ENCODE results near the gene SENP5. TPM values are rescaled to one million over a fixed set of nuclear protein-coding genes. Genes with fewer than 3 reads are reported as not detected.

SENP5 gene
- total and polyA plus RNA-seq, 2 of the 8 experiments (the other 6 are each of a cell fraction or from before 2014, with no cell fraction given): 6.7 to 27.3 TPM

DNA sequence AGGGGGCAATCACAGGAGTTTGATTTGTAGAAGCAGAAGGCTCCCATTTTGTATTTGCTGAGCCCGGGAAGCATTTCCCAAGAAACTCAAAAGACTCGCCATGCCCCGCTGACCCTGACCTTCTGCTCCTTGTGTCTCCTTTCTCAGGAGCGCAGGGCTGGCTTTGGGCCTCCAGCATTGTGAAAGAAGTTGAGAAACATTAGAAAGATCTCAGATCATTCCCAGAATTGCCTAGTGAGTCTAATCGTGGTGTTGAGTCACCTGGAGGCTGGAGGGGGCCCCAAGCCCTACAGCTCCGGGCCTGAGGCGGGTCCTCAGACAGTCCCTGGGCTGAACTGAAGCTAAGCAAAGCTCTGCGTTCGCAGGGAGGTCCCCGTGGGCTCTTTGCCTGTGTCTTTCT is 111.8 kb downstream of the SENP5 start:
- DNase-seq (ENCODE audit: low read depth in 1 of 2, low spot score in 2 of 2): no peak

More for the DNA sequence above, 111.8 kb downstream of the SENP5 start:
- no peak overlapping the region for H2BK120ac ChIP-seq (replicated peaks; ENCODE audit: low read depth, low read length)
- no peak overlapping the region for H4K5ac ChIP-seq (ENCODE audit: insufficient read length, low read depth, low read length)
- H4K91ac ChIP-seq (replicated peaks; ENCODE audit: insufficient read length, low read length): no peak overlapping the region
- H3K27ac ChIP-seq (ENCODE audit: low read depth, low read length): no peak overlapping the region
- no peaks in the 10 kb centered on the region for H4K20me1 ChIP-seq (replicated peaks in 1 of 2; ENCODE audit: control insufficient read depth in 1 of 2, insufficient read depth in 2 of 2, low read length in 2 of 2)
- no peaks in the 10 kb centered on the region for H3K23me2 ChIP-seq (ENCODE audit: low read depth, low read length)
- H3K23ac ChIP-seq (ENCODE audit: insufficient read length): no peak overlapping the region
- WGBS, 2 experiments (ENCODE audit: extremely low coverage in 1 of 2, insufficient coverage in 1 of 2, insufficient read length in 1 of 2, insufficient replicate concordance in 2 of 2, low coverage in 1 of 2, low lambda C conversion rate in 2 of 2, missing lambda C conversion rate in 1 of 2): 88% methylated on average over 10 of the region's 10 CpGs; no CpG with 5 or more reads in 1 of the 2 experiments
- no peak overlapping the region for H2AK5ac ChIP-seq (ENCODE audit: low read depth, low read length)
- H3K14ac ChIP-seq (ENCODE audit: insufficient read length): no peak overlapping the region
- POLR2A ChIA-PET (ENCODE audit: partially characterized antibody): no interaction called here
- no peak overlapping the region for H3K4me3 ChIP-seq (ENCODE audit: extremely low read depth in 1 of 4, insufficient read depth in 2 of 4, low read depth in 3 of 4, low read length in 4 of 4)
- H3K4me1 ChIP-seq (replicated peaks in 1 of 4; ENCODE audit: control insufficient read depth in 3 of 4, insufficient read depth in 4 of 4, low read length in 3 of 4): no peaks in the 10 kb centered on the region; a peak in 1 of 7 replicates
- H3K9ac ChIP-seq (replicated peaks in 1 of 4; ENCODE audit: extremely low read depth in 1 of 4, low read depth in 3 of 4, low read length in 3 of 4): no peak overlapping the region
- FAIRE-seq: no peak
- TF ChIP-seq TCF12 (IDR thresholded peaks at IDR 0.05; ENCODE audit: low read depth, low read length): no peak
- no peaks in the 10 kb centered on the region for H3K36me3 ChIP-seq (ENCODE audit: control insufficient read depth in 2 of 4, insufficient read depth in 4 of 4, low read length in 3 of 4)
- no peaks in the 10 kb centered on the region for H3K79me2 ChIP-seq (ENCODE audit: control insufficient read depth in 1 of 2, insufficient read depth in 2 of 2, low read length in 2 of 2)
- H4K8ac ChIP-seq (ENCODE audit: extremely low read depth, insufficient read depth, low read length): no peak overlapping the region
- H2BK5ac ChIP-seq (ENCODE audit: low read depth, low read length): no peak overlapping the region
- H3K56ac ChIP-seq (replicated peaks; ENCODE audit: insufficient read length, low read depth, low read length): no peak overlapping the region
- H3K9me3 ChIP-seq (ENCODE audit: insufficient read depth in 2 of 2, low read depth in 1 of 2, low read length in 1 of 2): no peaks in the 10 kb centered on the region
- CTCF ChIA-PET (ENCODE audit: partially characterized antibody): interaction anchor here (0.6 to 3.7 kb wide), 16 partner anchors 9 to 547 kb away, joined by 3 to 20 read pairs (median 4); partner anchors contain the start of gene MELTF
- H2BK15ac ChIP-seq (ENCODE audit: low read length): no peak overlapping the region
- no peak overlapping the region for H2AFZ ChIP-seq (ENCODE audit: low read length)
- H3K79me1 ChIP-seq (ENCODE audit: low read depth, low read length): no peaks in the 10 kb centered on the region
- H3K4me2 ChIP-seq (ENCODE audit: insufficient read depth in 1 of 2, low read depth in 2 of 2, low read length in 2 of 2): no peak overlapping the region
- H3K4ac ChIP-seq (replicated peaks; ENCODE audit: insufficient read length, low read depth, low read length): no peak overlapping the region
- H2BK12ac ChIP-seq (ENCODE audit: low read depth, low read length): no peak overlapping the region
- H3K27me3 ChIP-seq (replicated peaks in 1 of 4; ENCODE audit: control insufficient read depth in 3 of 4, extremely low read depth in 1 of 4, insufficient read depth in 3 of 4, low read length in 3 of 4): no peaks in the 10 kb centered on the region
- H3K18ac ChIP-seq (ENCODE audit: extremely low read depth, low read length): no peak overlapping the region
- no peak overlapping the region for H2BK20ac ChIP-seq (ENCODE audit: low read length)
